Middle frontal gyrus (tissue), 1 donor: ENCODE data around the gene CBFA2T3.
"Not testable (repeated sequence)": the region's sequence is repeated elsewhere in the genome, so short reads cannot be mapped to it uniquely, and the experiment has no call there.

Experiments used
- DNase-seq: peaks from one replicate; pipeline ENCODE4 v3.0.0-alpha.2; 2015; ENCODE audit warnings: low spot score; ENCODE audit errors: extremely low spot score

The CBFA2T3 gene

DNA sequence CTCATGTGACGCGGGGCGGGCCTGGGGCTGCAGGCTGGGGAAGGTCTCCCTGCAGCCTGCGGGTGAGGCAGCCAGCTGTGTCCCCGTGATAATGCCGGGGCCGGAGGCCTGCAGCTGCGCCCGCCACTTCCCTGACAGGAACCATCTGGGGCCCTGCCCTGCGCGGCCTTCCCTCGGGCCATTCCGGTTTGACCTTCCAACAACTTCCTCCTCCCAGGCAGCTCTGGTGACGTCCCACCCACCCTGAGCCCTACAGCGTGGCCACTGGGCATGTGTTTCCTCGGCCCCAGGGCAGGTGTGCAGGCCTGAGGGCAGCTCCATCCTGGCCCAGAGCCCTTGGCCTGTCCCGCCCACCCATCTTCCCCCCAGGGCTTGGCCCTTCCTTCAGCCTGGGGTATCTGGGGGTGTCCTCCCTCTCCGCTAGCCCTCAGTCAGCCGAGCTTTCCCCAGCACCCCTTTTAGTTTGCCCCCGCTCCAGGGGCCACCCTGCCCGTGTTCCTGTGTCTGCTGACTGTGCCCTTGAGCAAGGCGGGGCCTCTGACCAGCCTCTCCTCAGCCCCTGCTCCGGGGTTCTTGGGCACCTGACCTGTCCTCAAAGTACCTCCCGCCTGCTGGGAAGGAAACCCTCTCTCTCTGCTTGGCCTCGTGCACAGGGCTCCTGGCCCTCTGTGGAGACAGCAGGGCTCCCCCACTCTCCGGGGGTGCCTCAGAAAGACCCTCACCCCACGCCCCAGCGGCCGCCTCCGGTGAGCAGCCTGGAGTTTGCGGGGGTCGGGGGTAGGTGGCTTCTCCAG lies at the start of gene CBFA2T3:
Gene CBFA2T3 (minus strand): TSS at position 190 of the 794 bp plus-strand sequence. CDS start 400 bp downstream, outside the sequence.
- no peak for DNase-seq

DNA sequence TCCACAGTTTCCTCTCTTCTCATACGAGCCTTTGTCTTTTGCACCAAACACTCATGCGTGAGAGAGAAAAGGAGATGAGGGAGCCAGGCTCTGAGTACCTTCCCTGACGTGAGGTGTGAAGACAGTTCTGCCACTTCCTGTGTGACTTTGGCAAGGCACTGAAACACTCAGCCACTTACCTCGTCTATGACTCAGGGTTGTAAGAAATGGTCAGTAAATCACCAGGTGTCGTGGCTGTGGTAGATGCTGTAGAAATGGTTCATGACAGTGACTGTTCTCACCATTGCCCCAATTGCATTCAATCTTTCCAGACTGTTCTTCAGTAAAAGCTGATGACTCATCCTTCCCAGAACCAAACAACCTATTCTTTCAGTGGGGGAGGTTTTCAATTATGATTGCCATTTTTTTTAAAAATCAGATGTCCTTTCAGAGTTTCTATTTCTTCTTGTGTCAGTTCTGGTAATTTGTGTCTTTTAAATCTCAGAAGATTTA lies 49.2 kb upstream of the CBFA2T3 start:
- no peak for DNase-seq

DNA sequence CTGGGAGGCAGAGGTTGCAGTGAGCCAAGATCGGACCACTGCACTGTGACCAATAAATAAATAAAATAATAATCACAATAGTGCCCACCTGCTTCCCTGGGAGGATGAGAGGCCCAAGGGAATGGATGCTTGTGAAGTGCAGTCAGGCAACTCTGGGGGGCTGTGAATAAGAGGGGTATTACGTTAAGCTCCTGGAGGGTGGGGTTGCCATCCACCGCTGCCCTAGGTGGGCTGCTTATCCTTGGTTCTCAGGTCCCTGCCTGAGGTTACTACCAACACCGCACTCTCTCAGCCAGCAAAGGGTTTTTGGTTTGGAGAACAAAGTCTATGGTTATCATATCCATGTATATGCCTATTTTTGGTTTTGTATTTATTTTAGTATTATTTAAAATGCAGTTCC lies 48.6 kb upstream of the CBFA2T3 start:
- DNase-seq = no peak

DNA sequence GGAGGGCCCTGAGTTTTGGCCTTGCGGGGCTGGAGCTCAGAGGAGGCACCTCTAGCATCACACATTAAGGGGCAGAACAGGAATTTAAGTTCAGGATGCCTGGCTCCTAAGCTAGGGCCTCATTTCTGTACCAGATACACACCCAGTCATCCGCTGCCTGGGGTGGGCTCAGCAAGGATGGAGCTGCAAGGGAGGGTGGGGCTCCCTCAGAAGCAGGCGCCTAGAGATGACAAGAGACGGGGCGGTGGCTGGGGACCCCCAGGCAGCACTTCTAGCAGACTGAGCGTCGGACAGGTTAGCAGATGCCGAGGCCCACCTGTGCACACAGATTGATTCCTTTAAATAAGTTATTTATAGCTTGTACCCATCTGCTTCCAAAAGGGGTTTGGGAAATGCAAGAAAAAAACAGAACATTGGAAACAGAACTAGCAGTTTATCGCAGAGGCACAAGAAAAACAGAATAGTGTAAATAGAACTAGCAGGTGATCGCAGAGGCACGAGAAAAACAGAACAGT lies 47.6 kb upstream of the CBFA2T3 start:
- DNase-seq = no peak

DNA sequence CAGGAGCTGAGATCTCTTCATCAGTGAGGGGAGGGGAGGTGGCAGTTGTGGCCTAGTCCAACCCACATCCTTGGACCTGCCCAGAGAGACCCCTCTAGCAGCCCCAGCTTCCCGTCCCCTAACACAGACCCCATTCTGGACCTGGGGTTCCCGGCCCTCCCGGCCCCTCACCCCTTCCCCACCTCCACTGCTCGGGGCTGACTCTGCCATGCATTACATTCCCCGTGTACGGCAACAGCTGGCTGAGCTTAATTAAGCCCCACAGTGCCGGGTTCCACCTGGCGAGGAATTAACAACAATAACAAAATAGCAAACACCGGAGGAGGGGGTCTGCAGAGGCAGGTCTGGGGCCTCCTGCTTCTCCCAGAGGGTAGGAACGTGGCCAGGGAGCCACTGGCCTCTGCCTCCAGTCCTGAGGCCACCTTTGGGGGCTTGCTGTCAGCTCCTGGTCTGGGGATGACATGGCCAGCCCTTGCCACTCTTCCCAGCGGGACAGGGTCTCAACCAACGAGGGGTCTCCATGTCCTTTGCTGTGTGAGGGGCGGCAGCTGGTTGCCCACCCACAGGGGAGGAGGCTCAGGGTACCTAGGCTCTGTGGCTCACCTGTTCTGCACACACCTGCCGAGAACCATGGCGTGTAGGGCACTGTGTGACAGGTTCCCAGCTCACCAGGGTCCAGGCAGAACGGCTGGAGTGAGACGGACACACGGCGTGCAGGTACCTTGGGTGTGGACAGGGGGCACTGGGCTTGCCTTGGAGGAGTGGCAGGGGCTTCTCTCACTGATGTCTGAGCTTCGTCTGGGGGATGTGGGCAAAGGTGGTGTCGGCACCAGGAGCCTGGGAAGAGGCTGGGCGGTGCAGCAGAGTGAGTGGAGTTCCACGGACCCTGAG lies 46.9 kb upstream of the CBFA2T3 start:
- no peak for DNase-seq

DNA sequence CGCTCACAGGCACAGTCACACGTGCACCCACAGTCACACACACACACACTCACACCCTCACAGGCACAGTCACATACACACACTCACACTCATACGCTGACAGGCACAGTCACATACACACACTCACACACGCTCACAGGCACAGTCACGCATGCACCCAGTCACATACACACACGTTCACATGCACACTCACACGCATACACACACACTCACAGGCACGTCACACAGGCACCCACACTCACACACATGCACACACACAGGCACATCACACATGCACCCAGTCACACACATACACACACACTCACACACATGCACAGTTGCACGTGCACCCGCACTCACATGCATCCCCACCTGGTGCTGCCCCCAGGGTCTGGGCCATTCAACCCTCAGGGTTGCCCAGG lies 46.1 kb upstream of the CBFA2T3 start:
- DNase-seq = no peak

DNA sequence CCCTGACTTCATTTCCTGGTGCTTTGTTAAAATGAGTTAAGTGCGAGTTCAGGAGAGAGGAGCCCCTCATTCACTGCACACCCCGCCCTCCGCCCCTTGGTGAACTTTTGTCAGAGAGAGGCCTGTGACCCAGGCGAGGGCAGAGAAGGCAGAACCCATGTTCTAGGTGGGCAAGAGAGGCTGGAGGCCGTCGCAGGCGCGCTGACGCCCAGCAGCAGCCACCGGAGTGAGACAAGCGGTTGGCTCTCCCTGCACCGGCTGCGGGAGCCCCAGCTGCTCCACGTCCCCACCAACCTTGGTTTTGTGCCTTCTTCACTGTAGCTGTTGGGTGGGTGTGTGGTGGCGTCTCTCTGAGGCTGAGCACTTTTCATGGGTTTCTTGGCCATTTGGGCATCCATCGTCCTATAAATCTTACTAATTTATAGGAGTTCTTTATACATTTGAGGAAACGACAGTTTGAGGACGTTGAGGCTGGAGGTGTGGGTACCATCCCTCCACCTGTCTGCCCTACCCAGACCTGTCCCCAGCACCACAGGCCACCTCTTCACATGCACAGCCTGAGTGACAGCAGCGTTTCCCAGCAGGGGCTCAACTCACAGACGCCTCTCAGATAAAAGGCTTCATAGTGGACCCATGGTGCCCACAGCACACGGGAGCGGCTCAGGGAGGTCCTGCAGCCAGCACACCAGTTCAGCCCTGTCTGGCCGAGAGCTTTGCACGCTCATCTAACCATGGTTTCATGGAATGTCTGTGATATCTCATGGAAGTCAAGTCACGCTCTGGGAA lies 45.2 kb upstream of the CBFA2T3 start:
- DNase-seq = no peak

DNA sequence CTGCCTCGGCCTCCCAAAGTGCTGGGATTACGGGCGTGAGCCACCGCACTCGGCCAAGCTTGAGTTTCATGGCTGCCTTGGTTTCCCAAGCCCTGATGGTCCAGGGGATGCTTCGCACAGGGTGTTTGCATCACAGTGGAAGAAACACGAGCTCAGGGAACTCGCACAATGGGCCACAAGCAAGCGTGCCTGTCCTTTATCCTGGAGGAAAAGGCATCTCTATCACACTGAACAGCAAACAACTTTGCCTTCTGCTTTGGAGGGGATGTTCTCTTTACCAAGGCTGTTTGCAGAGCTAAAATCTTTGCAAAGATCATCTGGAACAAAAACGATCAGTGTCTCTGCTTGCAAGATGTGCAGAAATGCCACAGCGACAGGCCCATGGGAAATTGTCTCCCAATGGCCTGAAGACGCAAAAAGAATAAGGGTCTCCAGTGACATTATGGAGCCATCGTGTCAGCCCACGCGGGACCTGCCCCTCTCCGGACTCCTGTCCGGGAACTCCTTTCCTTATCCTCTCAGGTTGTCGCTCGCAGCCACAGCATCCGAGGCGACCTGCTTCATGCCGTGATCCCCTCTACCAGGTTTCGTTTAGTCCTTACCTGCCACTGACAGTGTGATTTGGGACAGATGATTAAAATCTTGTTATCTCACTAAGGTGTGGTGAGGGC lies 44.1 kb upstream of the CBFA2T3 start:
- no peak for DNase-seq

DNA sequence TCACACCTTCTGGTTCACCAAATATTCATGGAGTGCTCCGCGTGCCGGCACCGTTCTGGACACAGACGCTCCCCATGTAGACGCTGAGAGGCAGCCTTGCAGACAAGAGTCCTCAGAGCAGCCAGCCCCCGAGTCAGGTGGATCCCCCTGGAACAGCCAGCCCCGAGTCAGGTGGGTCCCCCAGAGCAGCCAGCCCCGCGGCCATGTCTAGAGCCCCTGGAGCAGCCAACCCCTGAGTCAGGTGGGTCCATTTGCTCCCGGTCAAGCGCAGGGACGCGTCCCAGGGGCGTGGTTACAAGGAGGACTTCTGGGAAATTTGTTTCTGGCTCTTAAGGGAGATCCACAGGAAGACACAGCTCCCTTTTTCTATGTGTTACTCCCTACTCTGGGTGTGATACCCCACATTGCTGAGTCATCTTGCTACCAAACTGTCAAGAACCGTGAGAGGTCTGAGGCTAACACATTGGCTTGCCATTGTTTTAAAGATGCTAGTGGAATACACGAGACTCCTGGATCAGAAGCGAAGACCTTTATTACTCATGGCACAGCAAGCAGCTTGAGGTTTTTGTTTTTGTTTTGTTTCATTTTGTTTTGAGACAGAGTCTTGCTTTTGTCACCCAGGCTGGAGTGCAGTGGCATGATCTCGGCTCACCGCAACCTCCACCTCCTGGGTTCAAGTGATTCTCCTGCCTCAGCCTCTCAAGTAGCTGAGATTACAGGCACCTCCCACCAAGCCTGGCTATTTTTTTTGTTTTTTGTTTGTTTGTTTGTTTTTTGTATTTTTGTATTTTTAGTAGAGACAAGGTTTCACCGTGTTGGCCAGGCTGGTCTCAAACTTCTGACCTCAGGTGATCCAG lies 43.3 kb upstream of the CBFA2T3 start:
- no peak for DNase-seq

DNA sequence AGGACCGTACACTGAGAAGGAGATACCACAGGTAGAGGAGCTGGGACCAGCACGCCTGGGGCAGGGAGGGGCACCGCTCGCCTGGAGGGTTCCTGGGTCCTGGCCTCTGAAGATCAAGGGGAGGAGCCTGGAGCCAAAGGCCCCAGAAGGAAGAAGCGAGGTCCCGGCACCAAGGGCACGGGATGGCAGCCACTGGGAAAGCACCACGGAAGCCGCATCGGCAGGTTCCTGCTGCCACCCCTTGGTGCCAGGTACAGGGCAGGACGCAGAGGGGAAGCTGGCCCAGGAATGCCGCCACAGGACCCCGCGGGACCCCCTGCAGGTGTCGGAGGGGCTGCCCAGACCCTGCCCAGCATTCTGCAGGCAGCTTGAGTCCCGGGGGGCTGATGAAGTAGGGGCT lies 42.5 kb upstream of the CBFA2T3 start:
- DNase-seq = no peak

DNA sequence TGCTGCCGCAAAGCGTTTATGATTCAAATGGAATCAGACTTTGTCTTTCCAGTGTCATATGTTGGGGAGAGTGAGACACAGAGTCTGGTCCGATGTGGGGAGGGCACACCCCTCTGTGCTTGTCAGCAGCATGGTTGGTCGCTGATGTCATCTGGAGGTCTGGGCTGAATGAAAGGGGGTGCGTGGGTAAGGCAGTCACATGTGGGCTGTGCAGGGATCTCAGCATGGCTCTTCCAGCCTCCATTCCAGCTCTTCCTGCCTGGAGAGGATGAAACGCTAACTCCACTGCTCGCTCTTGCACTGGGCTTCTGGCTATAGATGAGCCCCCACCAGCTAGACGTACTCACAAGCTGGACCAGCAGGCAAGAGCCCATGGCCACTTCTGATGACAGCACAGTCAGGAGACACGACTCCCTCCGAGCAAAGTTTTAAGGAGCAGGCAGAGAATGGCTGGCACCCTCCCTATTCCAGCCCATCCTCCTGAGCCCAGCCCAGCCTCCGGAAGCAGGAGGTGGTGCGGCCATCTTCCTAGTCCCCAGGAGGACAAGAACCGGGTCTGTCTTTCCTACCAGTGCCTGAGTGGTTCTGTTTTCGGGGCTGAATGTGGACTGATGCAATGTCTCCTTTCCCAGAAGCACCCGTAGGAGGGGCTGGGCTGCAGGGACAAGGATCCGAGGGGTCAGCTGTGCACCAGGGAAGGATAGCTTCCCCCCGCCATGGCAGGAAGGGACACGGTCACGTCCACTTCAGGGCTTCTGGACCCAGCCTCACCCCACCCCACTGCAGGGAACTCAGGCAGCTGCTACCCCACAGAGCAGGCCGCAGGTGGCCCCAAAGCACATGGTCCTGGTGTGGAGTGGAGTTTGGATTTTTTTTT lies 41.5 kb upstream of the CBFA2T3 start:
- no peak for DNase-seq

DNA sequence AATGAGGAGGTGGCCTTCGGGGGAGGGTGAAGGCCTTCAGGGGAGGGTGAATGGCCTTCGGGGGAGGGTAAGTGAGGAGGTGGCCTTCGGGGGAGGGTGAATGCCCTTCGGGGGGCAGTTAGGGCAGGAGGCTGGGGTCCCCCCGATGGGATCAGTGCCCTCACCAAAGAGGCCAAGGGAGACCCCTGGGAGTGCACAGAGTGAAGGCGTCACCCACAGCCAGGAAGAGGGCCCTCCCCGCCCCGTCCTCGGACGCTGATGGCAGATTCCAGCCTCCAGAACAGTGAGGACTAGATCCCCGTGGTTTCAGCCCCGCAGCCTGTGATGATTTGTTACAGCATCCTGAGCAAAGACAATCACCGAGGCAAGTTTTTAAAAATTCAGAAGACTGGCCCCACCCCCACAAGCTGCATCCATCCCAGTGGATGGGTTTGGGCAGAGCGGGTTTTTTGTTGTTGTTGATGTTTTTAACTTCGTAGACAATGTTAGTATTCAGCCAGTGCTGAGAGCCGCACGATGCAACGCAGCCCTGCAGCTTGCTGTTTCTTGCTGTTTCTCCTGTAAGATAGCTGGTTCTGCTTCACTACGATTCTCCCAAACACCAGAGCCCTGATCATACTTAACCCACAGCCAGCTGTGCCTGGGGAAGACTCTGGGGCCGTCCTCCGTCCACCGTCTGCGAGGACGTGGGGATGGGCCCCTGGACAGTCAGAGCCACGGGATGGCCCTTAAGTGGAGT lies 40.7 kb upstream of the CBFA2T3 start:
- no peak for DNase-seq

DNA sequence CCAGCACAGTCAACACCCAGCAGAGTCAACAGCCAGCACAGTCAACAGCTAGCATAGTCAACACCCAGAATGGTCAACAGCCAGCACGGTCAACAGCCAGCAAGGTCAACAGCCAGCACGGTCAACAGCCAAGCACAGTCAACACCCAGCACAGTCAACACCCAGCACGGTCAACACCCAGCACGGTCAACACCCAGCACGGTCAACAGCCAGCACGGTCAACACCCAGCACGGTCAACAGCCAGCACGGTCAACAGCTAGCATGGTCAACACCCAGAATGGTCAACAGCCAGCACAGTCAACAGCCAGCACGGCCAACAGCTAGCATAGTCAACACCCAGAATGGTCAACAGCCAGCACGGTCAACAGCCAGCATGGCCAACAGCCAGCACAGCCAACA lies 39.6 kb upstream of the CBFA2T3 start:
- DNase-seq = not testable (repeated sequence)

DNA sequence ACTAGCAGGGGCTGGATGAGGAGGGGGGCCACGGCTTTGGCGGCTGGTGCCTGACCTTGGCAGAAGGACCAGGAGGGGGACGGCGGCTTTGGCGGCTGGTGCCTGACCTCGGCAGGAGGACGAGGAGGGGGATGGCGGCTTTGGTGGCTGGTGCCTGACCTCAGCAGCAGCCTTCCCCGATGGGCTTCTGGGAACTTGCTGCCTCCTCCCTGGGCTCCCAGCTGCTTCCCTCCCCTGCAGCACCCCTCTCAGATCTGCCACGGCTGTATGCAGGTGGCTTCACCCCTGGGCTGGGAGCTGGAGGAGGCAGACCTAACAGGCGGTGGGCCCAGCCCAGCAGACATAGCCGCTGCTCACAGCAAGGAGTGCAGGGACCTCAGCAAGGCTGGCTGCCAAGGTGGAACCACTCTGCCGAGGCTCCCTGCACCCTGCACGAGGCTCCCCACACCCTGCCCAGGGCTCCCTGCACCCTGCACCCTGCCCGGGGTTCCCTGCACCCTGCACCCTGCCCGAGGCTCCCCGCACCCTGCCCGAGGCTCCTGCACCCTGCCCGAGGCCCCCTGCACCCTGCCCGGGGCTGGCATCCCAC lies 38.4 kb upstream of the CBFA2T3 start:
- DNase-seq = no peak

DNA sequence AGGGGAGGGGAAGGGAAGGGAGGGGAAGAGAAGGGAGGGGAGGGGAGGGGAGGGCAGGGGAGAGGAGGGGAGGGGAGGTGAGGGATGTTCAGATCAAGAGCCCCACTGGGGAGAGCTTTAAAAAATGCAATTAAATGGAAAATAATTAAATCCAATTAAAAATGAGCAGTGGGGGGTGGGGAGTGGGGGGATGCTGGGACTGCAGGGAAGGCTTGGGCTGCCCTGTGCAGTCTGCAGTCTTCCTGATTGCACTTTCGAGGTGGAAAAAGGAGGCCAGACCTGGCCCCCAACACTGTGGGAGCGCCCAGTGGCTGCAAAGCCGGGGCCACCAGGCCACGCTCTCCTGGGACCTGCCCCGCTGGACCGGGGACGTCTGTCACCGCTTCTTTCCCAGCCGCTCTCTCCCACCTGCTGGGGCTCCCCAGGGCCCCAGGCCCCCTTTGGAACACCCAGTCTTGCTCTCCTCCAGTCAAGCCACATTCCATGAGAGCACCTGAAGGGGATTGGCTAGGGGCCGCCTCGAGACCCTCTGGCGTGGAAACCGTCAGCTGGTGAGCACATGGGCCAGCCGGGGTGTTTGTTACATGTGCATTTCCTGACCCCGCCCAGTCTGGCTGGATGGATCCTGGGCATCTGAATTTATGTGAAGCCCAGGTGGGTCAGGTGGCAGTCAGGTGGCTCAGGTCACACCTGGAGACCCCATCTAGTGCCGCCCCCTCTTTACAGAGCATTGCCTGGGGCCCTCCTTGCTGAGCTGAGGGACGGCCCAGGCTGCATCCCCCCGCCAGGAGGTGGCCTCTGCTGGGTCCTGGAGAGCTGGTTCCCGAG lies 37.6 kb upstream of the CBFA2T3 start:
- no peak for DNase-seq

DNA sequence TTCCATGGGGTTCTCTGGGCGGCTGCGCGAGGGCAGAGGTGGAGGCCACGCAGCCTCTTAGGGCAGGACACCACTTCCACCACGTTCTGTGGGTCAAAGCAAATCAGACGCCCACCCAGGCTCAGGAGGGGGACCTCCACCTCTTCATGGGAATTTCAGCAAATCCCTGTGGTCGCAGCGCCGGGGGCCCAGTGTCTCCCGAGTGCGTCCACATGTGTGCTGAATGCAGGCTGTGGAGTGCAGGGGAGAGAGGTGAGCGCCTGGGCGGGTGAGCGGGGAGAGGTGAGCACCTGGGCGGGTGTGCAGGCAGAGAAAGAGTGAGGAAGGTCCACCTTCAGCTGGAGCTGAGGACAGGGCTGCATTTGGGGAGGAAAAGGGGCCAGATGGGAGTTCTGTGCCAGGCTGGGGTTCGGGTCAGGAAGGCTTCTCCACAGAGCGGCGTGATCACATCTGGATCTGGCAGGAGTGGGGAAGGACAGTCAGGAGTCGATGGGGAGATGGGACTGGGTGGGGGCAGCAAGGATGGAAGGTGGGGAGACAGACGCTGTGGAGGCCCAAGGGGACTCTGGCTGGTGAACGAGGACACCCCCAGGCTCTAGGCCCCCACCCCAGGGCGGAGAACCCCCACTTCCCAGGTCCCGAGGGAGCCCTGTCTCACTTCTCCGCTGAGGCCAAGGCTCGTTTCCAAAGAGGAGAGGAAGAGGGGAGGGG lies 36.8 kb upstream of the CBFA2T3 start:
- DNase-seq = no peak
